Measurements from ENCODE around the gene CACNG4.

Gene CACNG4

GRCh38 chr17:67018471-67019434 is 54.2 kb downstream of the CACNG4 start:
- Histone ChIP-seq H3K79me2 (ENCODE audit: control insufficient read depth, insufficient read depth, low read length, unreplicated experiment) (no peaks in the 10 kb centered on the region), H3K4me3 (ENCODE audit: low read depth, low read length) (no peak overlapping the region), H3K27ac (ENCODE audit: low read depth, low read length) (no peak overlapping the region), H3K4me1 (ENCODE audit: control insufficient read depth, insufficient read depth, low read length, unreplicated experiment) (no peaks in the 10 kb centered on the region), H3K36me3 (ENCODE audit: insufficient read depth, low read length) (no peaks in the 10 kb centered on the region), H2AFZ (ENCODE audit: low read length, unreplicated experiment) (no peak overlapping the region), H3K27me3 (ENCODE audit: insufficient read depth, low read length) (peaks cover 36% of the 10 kb centered on the region)

DNA sequence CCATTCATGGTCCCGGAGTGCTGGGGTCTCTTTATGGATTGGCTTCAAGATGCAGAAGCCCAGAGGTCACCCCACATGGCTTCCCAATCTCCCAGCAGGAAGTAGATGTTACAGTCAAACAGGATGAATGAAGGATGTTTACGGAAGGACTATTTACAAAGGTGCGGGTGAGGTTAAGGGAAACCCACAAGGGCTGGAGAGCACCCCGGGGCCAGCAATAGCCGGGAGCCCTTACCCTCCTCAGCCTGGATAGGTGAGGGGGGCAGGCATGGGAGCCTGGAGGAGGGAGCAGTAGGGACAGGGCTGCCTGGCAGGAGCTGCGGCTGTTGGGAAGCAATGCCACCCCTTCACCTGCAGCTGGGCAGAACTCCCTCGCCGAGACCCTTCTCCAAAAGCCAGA is 55.3 kb downstream of the CACNG4 start:
- H3K36me3 ChIP-seq (ENCODE audit: insufficient read depth, low read length): no peaks in the 10 kb centered on the region

DNA sequence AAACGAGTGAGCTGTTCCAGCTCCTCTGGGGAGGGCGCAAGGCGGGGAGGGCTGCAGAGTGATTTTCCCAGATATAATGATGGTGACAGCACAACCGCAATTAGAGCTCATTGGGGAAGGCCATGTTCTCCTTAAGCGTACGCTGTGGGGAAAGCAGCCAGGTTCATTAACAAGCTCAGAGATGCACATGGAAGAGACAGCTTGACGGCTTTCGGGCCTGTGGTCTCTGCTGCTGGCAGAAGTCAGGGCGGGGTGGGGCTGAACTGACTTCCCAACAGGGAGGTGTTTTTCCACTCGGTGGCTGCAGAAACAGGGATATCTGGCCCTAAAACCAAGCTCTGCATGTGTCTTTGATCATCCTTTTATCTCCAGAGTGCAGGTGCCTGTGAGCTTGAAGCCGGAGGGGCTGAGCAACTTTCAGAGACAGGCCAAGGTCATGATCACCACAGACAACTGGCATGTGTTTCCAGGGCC is 55.8 kb downstream of the CACNG4 start:
- Histone ChIP-seq H2AFZ (ENCODE audit: low read length, unreplicated experiment) (no peak overlapping the region), H3K27me3 (ENCODE audit: insufficient read depth, low read length) (peaks cover 25% of the 10 kb centered on the region; the same call in 1 of the 2 replicates), H3K4me3 (ENCODE audit: low read depth, low read length) (no peak overlapping the region), H3K36me3 (ENCODE audit: insufficient read depth, low read length) (no peaks in the 10 kb centered on the region), H3K79me2 (ENCODE audit: control insufficient read depth, insufficient read depth, low read length, unreplicated experiment) (no peaks in the 10 kb centered on the region), H3K27ac (ENCODE audit: low read depth, low read length) (no peak overlapping the region), H3K4me1 (ENCODE audit: control insufficient read depth, insufficient read depth, low read length, unreplicated experiment) (no peaks in the 10 kb centered on the region)

More for the DNA sequence above, 55.3 kb downstream of the CACNG4 start:
- no peaks in the 10 kb centered on the region for H3K4me1 ChIP-seq (ENCODE audit: control insufficient read depth, insufficient read depth, low read length, unreplicated experiment)
- no peaks in the 10 kb centered on the region for H3K79me2 ChIP-seq (ENCODE audit: control insufficient read depth, insufficient read depth, low read length, unreplicated experiment)
- no peak overlapping the region for H3K27ac ChIP-seq (ENCODE audit: low read depth, low read length)
- H2AFZ ChIP-seq (ENCODE audit: low read length, unreplicated experiment): no peak overlapping the region
- H3K4me3 ChIP-seq (ENCODE audit: low read depth, low read length): no peak overlapping the region
- H3K27me3 ChIP-seq (ENCODE audit: insufficient read depth, low read length): peaks cover 30% of the 10 kb centered on the region; the same call in 1 of the 2 replicates

- Histone ChIP-seq H3K4me1 (ENCODE audit: control insufficient read depth, insufficient read depth, low read length, unreplicated experiment) (no peaks in the 10 kb centered on the region), H3K4me3 (ENCODE audit: low read depth, low read length) (no peak overlapping the region), H3K27ac (ENCODE audit: low read depth, low read length) (no peak overlapping the region)
These were observed 56.7 kb downstream of the CACNG4 start for GRCh38 chr17:67021196-67021595.

GRCh38 chr17:67021743-67022450 is 57.4 kb downstream of the CACNG4 start:
- H3K79me2 ChIP-seq (ENCODE audit: control insufficient read depth, insufficient read depth, low read length, unreplicated experiment): no peaks in the 10 kb centered on the region
- H3K4me3 ChIP-seq (ENCODE audit: low read depth, low read length): no peak overlapping the region
- no peak overlapping the region for H3K27ac ChIP-seq (ENCODE audit: low read depth, low read length)
- no peak overlapping the region for H2AFZ ChIP-seq (ENCODE audit: low read length, unreplicated experiment)
- H3K36me3 ChIP-seq (ENCODE audit: insufficient read depth, low read length): no peaks in the 10 kb centered on the region
- H3K4me1 ChIP-seq (ENCODE audit: control insufficient read depth, insufficient read depth, low read length, unreplicated experiment): no peaks in the 10 kb centered on the region
- H3K27me3 ChIP-seq (ENCODE audit: insufficient read depth, low read length): peaks cover 9% of the 10 kb centered on the region; the same call in 1 of the 2 replicates

More at GRCh38 chr17:67021196-67021595, 56.7 kb downstream of the CACNG4 start:
- Histone ChIP-seq H2AFZ (ENCODE audit: low read length, unreplicated experiment) (no peak overlapping the region), H3K79me2 (ENCODE audit: control insufficient read depth, insufficient read depth, low read length, unreplicated experiment) (no peaks in the 10 kb centered on the region), H3K36me3 (ENCODE audit: insufficient read depth, low read length) (no peaks in the 10 kb centered on the region), H3K27me3 (ENCODE audit: insufficient read depth, low read length) (peaks cover 16% of the 10 kb centered on the region; the same call in 1 of the 2 replicates)

DNA sequence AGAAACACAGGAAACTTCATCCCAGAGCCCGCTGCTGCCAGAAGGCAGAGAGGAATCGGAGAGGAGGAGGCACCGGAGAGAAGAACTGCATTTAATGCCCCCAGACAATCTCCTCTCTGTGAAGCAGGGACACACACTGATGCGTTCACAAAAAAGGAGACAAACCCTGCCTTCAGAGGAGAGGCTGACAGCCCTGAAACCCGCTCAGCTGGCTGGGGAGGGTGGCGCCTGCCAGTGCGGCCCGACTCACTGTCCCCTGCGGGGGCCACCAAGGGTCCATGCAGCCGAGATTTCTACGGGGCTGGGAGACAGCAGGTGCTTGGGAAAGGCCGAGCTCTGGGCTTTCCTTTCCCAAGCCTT is 57.9 kb downstream of the CACNG4 start:
- Histone ChIP-seq H3K36me3 (ENCODE audit: insufficient read depth, low read length) (no peaks in the 10 kb centered on the region), H3K4me1 (ENCODE audit: control insufficient read depth, insufficient read depth, low read length, unreplicated experiment) (no peaks in the 10 kb centered on the region), H3K27me3 (ENCODE audit: insufficient read depth, low read length) (peaks cover 7% of the 10 kb centered on the region; the same call in 1 of the 2 replicates), H3K4me3 (ENCODE audit: low read depth, low read length) (no peak overlapping the region), H3K79me2 (ENCODE audit: control insufficient read depth, insufficient read depth, low read length, unreplicated experiment) (no peaks in the 10 kb centered on the region), H3K27ac (ENCODE audit: low read depth, low read length) (no peak overlapping the region), H2AFZ (ENCODE audit: low read length, unreplicated experiment) (no peak overlapping the region)

DNA sequence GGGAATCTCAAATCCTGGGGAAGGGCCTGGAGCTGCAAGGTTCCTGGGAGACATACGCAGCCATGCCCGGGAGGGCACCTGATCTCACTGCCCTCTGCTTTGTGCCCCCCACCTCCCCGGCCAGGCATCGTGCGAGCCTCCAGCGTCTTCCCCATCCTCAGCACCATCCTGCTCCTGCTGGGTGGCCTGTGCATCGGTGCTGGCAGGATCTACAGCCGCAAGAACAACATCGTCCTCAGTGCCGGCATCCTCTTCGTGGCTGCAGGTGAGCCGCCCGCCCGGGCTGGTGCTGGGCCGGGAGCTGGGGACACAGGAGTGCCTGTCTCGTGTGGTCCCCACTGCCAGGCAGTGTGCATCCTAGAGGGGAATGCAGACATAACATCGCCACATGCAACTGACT is 60.2 kb downstream of the CACNG4 start:
- Histone ChIP-seq H3K4me1 (ENCODE audit: control insufficient read depth, insufficient read depth, low read length, unreplicated experiment) (no peaks in the 10 kb centered on the region), H3K27me3 (ENCODE audit: insufficient read depth, low read length) (peaks cover under 1% of the 10 kb centered on the region; the same call in 1 of the 2 replicates)

GRCh38 chr17:67025216-67025792 is 60.8 kb downstream of the CACNG4 start:
- no peaks in the 10 kb centered on the region for H3K79me2 ChIP-seq (ENCODE audit: control insufficient read depth, insufficient read depth, low read length, unreplicated experiment)
- no peaks in the 10 kb centered on the region for H3K4me1 ChIP-seq (ENCODE audit: control insufficient read depth, insufficient read depth, low read length, unreplicated experiment)
- H3K36me3 ChIP-seq (ENCODE audit: insufficient read depth, low read length): no peaks in the 10 kb centered on the region
- no peak overlapping the region for H3K4me3 ChIP-seq (ENCODE audit: low read depth, low read length)
- no peak overlapping the region for H2AFZ ChIP-seq (ENCODE audit: low read length, unreplicated experiment)
- no peaks in the 10 kb centered on the region; the same call in 1 of the 2 replicates for H3K27me3 ChIP-seq (ENCODE audit: insufficient read depth, low read length)
- no peak overlapping the region for H3K27ac ChIP-seq (ENCODE audit: low read depth, low read length)

More for the DNA sequence above, 60.2 kb downstream of the CACNG4 start:
- no peaks in the 10 kb centered on the region for H3K36me3 ChIP-seq (ENCODE audit: insufficient read depth, low read length)
- H3K79me2 ChIP-seq (ENCODE audit: control insufficient read depth, insufficient read depth, low read length, unreplicated experiment): no peaks in the 10 kb centered on the region
- no peak overlapping the region for H3K27ac ChIP-seq (ENCODE audit: low read depth, low read length)
- H2AFZ ChIP-seq (ENCODE audit: low read length, unreplicated experiment): no peak overlapping the region
- H3K4me3 ChIP-seq (ENCODE audit: low read depth, low read length): no peak overlapping the region

- Histone ChIP-seq H3K27me3 (ENCODE audit: insufficient read depth, low read length) (no peaks in the 10 kb centered on the region; the same call in 1 of the 2 replicates), H2AFZ (ENCODE audit: low read length, unreplicated experiment) (no peak overlapping the region), H3K27ac (ENCODE audit: low read depth, low read length) (no peak overlapping the region), H3K4me1 (ENCODE audit: control insufficient read depth, insufficient read depth, low read length, unreplicated experiment) (no peaks in the 10 kb centered on the region), H3K4me3 (ENCODE audit: low read depth, low read length) (no peak overlapping the region), H3K36me3 (ENCODE audit: insufficient read depth, low read length) (no peaks in the 10 kb centered on the region), H3K79me2 (ENCODE audit: control insufficient read depth, insufficient read depth, low read length, unreplicated experiment) (no peaks in the 10 kb centered on the region)
These were observed 61.8 kb downstream of the CACNG4 start for GRCh38 chr17:67026341-67026740.

DNA sequence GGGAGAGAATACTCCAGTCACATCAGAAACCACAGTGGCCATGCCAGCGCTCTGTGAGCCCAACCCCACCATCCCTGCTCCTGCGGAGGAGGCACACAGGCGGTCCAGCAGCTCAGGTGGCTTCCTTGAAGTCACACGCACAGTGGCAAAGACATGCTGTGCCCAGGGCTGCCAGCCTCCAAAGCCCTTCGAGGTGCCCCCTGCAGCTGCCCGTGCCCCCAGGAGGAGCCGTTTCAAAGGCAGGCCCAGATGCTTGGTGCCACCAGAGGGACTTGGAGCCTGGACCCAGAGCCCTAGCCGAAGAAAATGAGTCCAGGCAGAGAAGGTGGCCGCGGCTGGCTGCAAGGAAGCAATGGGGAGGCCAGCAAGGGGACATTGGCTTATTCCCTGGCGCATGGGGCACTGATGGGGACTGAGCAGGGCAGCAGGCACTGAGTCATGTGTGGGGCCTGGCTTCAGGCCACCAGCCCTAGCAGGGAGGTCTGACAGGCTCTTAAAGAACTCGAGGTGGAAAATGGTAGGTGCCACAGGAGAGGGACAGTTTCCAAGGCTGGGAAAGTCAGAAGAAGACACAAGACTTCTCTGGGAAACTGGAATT is 62.6 kb downstream of the CACNG4 start:
- H2AFZ ChIP-seq (ENCODE audit: low read length, unreplicated experiment): no peak overlapping the region
- no peaks in the 10 kb centered on the region for H3K36me3 ChIP-seq (ENCODE audit: insufficient read depth, low read length)
- H3K79me2 ChIP-seq (ENCODE audit: control insufficient read depth, insufficient read depth, low read length, unreplicated experiment): no peaks in the 10 kb centered on the region
- no peaks in the 10 kb centered on the region for H3K4me1 ChIP-seq (ENCODE audit: control insufficient read depth, insufficient read depth, low read length, unreplicated experiment)
- H3K27ac ChIP-seq (ENCODE audit: low read depth, low read length): no peak overlapping the region
- H3K27me3 ChIP-seq (ENCODE audit: insufficient read depth, low read length): no peaks in the 10 kb centered on the region; the same call in 1 of the 2 replicates
- H3K4me3 ChIP-seq (ENCODE audit: low read depth, low read length): no peak overlapping the region
